HUDEP-2 (cell line): ENCODE measurements around the gene PHGDH.
"Not testable (repeated sequence)": the region's sequence is repeated elsewhere in the genome, so short reads cannot be mapped to it uniquely, and the experiment has no call there.

ENCODE experiments used
- DNase-seq, 76 experiments: peaks; one replicate each; lab custom pipeline; 2025; ENCODE audit not compliant: unreplicated experiment in 76 of 76; lab: John Stamatoyannopoulos, UW

Gene PHGDH

GRCh38 chr1:119784191-119784781, 72.6 kb downstream of the PHGDH start:
- no peak for DNase-seq

- not testable (repeated sequence) for DNase-seq
Measured at GRCh38 chr1:119786046-119786445, 74.3 kb downstream of the PHGDH start.

DNA sequence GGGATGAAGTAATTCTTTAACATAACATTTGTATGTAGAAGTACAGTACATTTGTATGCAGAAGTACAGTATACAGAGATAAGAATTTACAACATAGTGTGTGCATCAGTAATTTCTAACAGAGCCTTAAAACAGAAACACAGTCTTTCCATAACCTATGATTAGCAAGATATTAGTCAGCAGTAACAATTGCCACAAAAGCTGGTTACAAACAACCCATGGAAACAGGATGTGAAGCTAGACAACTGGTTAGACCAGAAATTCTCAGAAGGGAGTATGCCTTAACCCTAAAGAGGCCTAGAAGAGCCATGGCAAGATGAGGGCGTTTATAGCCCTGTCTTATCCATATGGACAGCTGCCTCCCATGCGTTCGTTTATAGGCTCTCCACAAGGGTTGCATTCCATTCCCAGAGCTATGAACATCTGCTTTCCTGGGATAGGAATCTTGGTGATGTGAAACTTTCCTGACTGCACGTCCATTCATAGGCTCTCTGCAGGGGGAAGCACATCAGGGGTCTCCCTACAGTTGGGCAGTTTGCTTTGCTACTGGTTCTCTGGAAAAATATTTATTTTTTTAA, 74.8 kb downstream of the PHGDH start:
- not testable (repeated sequence) for DNase-seq

DNA sequence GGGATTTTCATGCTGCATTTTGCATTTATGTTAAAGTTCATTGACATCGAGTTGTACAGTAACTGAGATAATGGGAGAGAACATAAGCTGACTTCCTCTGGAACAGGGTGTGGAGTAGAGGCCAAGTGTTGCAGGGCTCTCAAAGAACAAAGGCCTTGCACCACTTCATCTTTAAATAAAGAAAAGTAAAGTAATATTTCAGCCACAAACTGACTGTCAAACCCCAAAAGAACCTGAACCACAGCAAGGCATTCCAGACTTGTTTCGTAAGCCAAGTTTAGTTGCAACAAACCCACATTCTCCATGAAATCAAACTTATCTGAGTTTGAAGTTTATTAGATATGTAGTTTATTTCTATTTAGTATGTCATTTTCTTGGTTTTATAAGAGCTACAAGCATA, 76.0 kb downstream of the PHGDH start:
- no peak for DNase-seq

GRCh38 chr1:119790451-119791198, 78.9 kb downstream of the PHGDH start:
- no peak for DNase-seq

DNA sequence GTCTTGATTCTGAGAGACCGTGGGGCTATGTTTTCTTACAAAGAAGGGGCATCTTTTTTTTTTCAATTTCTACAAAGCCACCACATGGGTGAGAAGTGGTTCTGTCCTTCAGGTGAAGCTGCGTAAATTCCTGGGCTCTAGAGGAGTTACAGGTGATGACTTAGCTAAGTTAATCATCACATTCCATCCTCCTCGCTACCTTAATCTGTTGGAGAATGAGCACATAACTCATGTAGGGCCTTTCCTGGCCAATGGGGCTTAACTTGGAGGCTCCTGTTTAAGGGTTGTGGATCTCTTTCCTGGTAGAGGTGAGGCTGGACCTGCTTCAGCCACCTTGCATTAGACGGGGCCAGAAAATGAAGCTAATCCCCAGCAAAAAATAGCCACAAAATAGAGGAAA, 79.6 kb downstream of the PHGDH start:
- no peak for DNase-seq
